Measurements from ENCODE around the gene FAF2.

GRCh38 chr5:176552332-176552869 lies 104.2 kb downstream of the FAF2 start:
- TF ChIP-seq POLR2A (IDR thresholded peaks at IDR 0.05; ENCODE audit: extremely low read depth, insufficient read length) (no peak), CTCF (IDR thresholded peaks at IDR 0.05; ENCODE audit: low read depth, low read length) (no peak), MYC (IDR thresholded peaks at IDR 0.05; ENCODE audit: low read depth, low read length) (no peak)
